ENCODE results near the gene CGREF1. TPM values are rescaled to one million over a fixed set of nuclear protein-coding genes. Genes with fewer than 3 reads are reported as not detected.
"Not testable (repeated sequence)": the region's sequence is repeated elsewhere in the genome, so short reads cannot be mapped to it uniquely, and the experiment has no call there.

CGREF1 gene
- total RNA-seq, 1 experiment from 2014 or later = 2.1 TPM

DNA sequence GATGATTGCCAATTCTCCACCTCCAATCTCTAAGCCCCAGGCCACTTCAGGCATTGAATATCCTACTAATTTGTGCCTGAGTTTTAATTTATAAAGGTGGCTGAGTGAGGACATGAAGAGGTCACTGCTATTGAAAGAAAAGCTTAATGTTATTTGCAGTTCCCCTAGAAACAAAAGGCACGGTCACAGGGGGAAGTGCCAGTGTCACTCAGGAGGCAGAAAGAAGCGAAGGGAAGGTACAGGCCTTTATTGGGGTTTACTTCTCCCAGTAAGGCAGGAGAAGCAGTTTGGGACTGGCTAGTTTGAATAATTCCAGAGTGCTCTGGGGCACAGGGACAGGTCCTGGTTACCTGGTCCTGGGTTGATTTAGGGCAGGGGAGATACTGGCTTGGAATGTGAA is 3.0 kb upstream of the CGREF1 start:
- Histone ChIP-seq H2BK12ac (ENCODE audit: insufficient read length, low read depth, low read length) (no peak overlapping the region), H3K4me2 (ENCODE audit: insufficient read depth, insufficient read length, low read length) (no peak overlapping the region), H3K9me3 (ENCODE audit: control insufficient read depth, low read depth, low read length) (no peaks in the 10 kb centered on the region), H3K27me3 (ENCODE audit: insufficient read depth, low read length) (peaks cover 14% of the 10 kb centered on the region; the same call in 1 of the 2 replicates), H2BK20ac (ENCODE audit: low read depth, low read length, poor library complexity, severe bottlenecking) (no peak overlapping the region), H3K23me2 (ENCODE audit: insufficient read length, low read depth, low read length, poor library complexity, severe bottlenecking) (peaks cover 11% of the 10 kb centered on the region), H4K91ac (ENCODE audit: insufficient read length, low read depth, low read length) (no peak overlapping the region), H4K8ac (replicated peaks; ENCODE audit: insufficient read length, low read depth, low read length) (no peak overlapping the region), H3K4ac (ENCODE audit: low read depth, low read length) (no peak overlapping the region), H2BK5ac (ENCODE audit: insufficient read length, low read length) (no peak overlapping the region), H3K4me1 (ENCODE audit: insufficient read depth, low read length) (peaks cover 2% of the 10 kb centered on the region), H3K14ac (ENCODE audit: insufficient read depth, low read length) (no peak overlapping the region), H3K27ac (ENCODE audit: insufficient read length, low read depth, low read length) (no peak overlapping the region), H3K23ac (ENCODE audit: insufficient read length, low read depth, low read length) (no peak overlapping the region), H3K18ac (ENCODE audit: insufficient read length, low read depth, low read length) (no peak overlapping the region), H4K5ac (ENCODE audit: insufficient read length, low read depth, low read length) (no peak overlapping the region), H2BK120ac (ENCODE audit: low read depth, low read length, poor library complexity, severe bottlenecking) (no peak overlapping the region), H3K56ac (ENCODE audit: insufficient read length, low read depth, low read length) (no peak overlapping the region), H2AFZ (ENCODE audit: low read length) (no peak overlapping the region), H2BK15ac (ENCODE audit: low read depth, low read length) (no peak overlapping the region), H3K9ac (ENCODE audit: extremely low read depth, insufficient read length, low read length) (no peak overlapping the region), H3K79me2 (ENCODE audit: insufficient read depth, low read length) (no peaks in the 10 kb centered on the region), H4K20me1 (ENCODE audit: control insufficient read depth, insufficient read depth, insufficient read length) (peaks cover 2% of the 10 kb centered on the region), H3K79me1 (ENCODE audit: insufficient read depth, low read depth, low read length, poor library complexity, severe bottlenecking) (no peaks in the 10 kb centered on the region), H2AK5ac (ENCODE audit: insufficient read length, low read length) (no peak overlapping the region), H3T11ph (ENCODE audit: low read length) (no peak overlapping the region)
- Mint-ChIP-seq H3K4me1 (peaks cover 15 to 21% of the 10 kb centered on the region in 2 experiments), H3K27me3 (ENCODE audit: low read depth) (peaks cover 70% of the 10 kb centered on the region), H3K4me3 (no peak overlapping the region; a peak in 1 of 5 replicates), H3K36me3 (ENCODE audit: insufficient read depth in 1 of 3, low read depth in 3 of 3) (no peaks in the 10 kb centered on the region; a peak in 3 of 7 replicates), H3K27ac (no peak overlapping the region), H3K9me3 (no peaks in the 10 kb centered on the region; a peak in 1 of 5 replicates)
- no CpG with 5 or more reads among the region's 2 CpGs for WGBS (ENCODE audit: extremely low coverage, insufficient read length, low lambda C conversion rate)
- TF ChIP-seq, protein P1, sequence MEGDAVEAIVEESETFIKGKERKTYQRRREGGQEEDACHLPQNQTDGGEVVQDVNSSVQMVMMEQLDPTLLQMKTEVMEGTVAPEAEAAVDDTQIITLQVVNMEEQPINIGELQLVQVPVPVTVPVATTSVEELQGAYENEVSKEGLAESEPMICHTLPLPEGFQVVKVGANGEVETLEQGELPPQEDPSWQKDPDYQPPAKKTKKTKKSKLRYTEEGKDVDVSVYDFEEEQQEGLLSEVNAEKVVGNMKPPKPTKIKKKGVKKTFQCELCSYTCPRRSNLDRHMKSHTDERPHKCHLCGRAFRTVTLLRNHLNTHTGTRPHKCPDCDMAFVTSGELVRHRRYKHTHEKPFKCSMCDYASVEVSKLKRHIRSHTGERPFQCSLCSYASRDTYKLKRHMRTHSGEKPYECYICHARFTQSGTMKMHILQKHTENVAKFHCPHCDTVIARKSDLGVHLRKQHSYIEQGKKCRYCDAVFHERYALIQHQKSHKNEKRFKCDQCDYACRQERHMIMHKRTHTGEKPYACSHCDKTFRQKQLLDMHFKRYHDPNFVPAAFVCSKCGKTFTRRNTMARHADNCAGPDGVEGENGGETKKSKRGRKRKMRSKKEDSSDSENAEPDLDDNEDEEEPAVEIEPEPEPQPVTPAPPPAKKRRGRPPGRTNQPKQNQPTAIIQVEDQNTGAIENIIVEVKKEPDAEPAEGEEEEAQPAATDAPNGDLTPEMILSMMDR (conservative IDR thresholded peaks at IDR 0.05) = no peak
- no peak for DNase-seq

DNA sequence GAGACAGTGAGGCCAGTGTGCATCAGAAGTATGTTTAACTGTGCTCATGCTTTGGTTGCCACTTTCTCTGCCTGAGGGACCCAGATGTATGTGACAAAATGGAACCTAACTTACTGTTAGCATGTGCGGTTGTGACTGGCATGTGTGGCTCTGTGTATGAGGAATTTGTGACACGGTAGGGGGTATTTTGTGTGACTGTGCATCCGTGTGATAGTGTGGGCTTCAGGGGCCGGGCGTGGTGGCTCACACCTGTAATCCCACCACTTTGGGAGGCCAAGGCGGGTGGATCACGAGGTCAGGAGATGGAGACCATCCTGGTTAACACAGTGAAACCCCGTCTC is 372 bp upstream of the CGREF1 start:
- H4K8ac ChIP-seq (replicated peaks; ENCODE audit: insufficient read length, low read depth, low read length); H2BK20ac ChIP-seq (ENCODE audit: low read depth, low read length, poor library complexity, severe bottlenecking); H3K9ac ChIP-seq (ENCODE audit: extremely low read depth, insufficient read length, low read length); H4K91ac ChIP-seq (ENCODE audit: insufficient read length, low read depth, low read length); H2BK120ac ChIP-seq (ENCODE audit: low read depth, low read length, poor library complexity, severe bottlenecking); H2BK15ac ChIP-seq (ENCODE audit: low read depth, low read length); H2BK5ac ChIP-seq (ENCODE audit: insufficient read length, low read length); H3K56ac ChIP-seq (ENCODE audit: insufficient read length, low read depth, low read length); H2BK12ac ChIP-seq (ENCODE audit: insufficient read length, low read depth, low read length); H3K4ac ChIP-seq (ENCODE audit: low read depth, low read length); H3K79me2 ChIP-seq (ENCODE audit: insufficient read depth, low read length); H4K20me1 ChIP-seq (ENCODE audit: control insufficient read depth, insufficient read depth, insufficient read length); H3K36me3 Mint-ChIP-seq (ENCODE audit: insufficient read depth in 1 of 3, low read depth in 3 of 3); H3K27ac Mint-ChIP-seq; H4K5ac ChIP-seq (ENCODE audit: insufficient read length, low read depth, low read length); H3K14ac ChIP-seq (ENCODE audit: insufficient read depth, low read length); H3T11ph ChIP-seq (ENCODE audit: low read length); H3K79me1 ChIP-seq (ENCODE audit: insufficient read depth, low read depth, low read length, poor library complexity, severe bottlenecking); H2AK5ac ChIP-seq (ENCODE audit: insufficient read length, low read length); H3K23ac ChIP-seq (ENCODE audit: insufficient read length, low read depth, low read length); H3K18ac ChIP-seq (ENCODE audit: insufficient read length, low read depth, low read length); H3K4me1 ChIP-seq (ENCODE audit: insufficient read depth, low read length); H3K9me3 ChIP-seq (ENCODE audit: control insufficient read depth, low read depth, low read length); DNase-seq; H3K27ac ChIP-seq (ENCODE audit: insufficient read length, low read depth, low read length); H2AFZ ChIP-seq (ENCODE audit: low read length); H3K9me3 Mint-ChIP-seq: not testable (repeated sequence)
- H3K27me3 ChIP-seq (ENCODE audit: insufficient read depth, low read length) = peaks cover 14% of the 10 kb centered on the region; the same call in 1 of the 2 replicates
- Mint-ChIP-seq H3K4me3 (peak overlapping the region; percentile 67 to 83), H3K27me3 (ENCODE audit: low read depth) (peaks cover 68% of the 10 kb centered on the region), H3K4me1 (peaks cover 15 to 20% of the 10 kb centered on the region in 2 experiments)
- WGBS (ENCODE audit: extremely low coverage, insufficient read length, low lambda C conversion rate) = no CpG with 5 or more reads among the region's 8 CpGs
- peak overlapping the region; percentile 41 for H3K4me2 ChIP-seq (ENCODE audit: insufficient read depth, insufficient read length, low read length)
- peaks cover 11% of the 10 kb centered on the region for H3K23me2 ChIP-seq (ENCODE audit: insufficient read length, low read depth, low read length, poor library complexity, severe bottlenecking)

Measured in H9 (cell line).